Brain microvascular endothelial cell (primary cell): ENCODE results near the gene ETS2.

Experiments used
- DNase-seq: peaks from one replicate; pipeline ENCODE4 v3.0.0-alpha.2; 2020
- H3K27ac ChIP-seq: fragments of 250-450 bp; sonication (Bioruptor Pico); 2 replicates; pipeline ENCODE4 v1.5.1; 2020; ENCODE audit warnings: mild to moderate bottlenecking, moderate library complexity
- H3K27me3 ChIP-seq: fragments of 250-450 bp; sonication (Bioruptor Pico); replicated peaks from 2 replicates; pipeline ENCODE4 v1.5.1; 2020; ENCODE audit warnings: mild to moderate bottlenecking
- H3K36me3 ChIP-seq: fragments of 250-450 bp; sonication (Bioruptor Pico); replicated peaks from 2 replicates; pipeline ENCODE4 v1.5.1; 2020; ENCODE audit warnings: mild to moderate bottlenecking
- H3K4me3 ChIP-seq: 2 replicates; pipeline ENCODE4 v1.5.1; 2011; ENCODE audit warnings: low read depth, mild to moderate bottlenecking, control low read depth, low read length, moderate library complexity
- in situ Hi-C: cut with HindIII; loops from 2 replicates; pipeline ENCODE4 v1.10.0; 2017; ENCODE audit warnings: low sequenced_read_pairs, low pct_ligation_motif_present
- TF ChIP-seq, protein P1 (sequence below): IDR thresholded peaks from 2 replicates; pipeline ENCODE4 v1.5.1; 2011; ENCODE audit warnings: low read depth, mild to moderate bottlenecking, moderate library complexity, low read length, control low read depth, inconsistent platforms; ENCODE audit errors: missing control alignments

The ETS2 gene

DNA sequence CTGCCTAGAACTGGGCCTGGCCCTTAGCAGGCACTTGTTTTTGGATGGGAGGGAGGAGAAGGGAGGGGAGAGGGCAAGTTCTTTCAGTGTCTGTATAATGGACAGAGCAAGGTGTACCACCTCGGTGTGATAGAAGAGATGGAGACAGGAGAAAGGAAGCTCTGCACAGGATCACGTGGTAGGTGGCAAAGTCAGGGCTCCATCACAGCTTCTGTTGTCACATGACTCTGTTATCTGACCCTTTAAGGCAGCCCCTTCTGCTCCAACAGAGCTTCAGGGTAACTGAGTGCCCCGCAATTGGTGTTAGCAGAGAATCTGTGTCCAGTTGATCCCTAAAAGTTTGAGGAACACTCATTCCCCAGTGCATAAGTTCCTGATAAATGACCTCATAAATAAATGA, 16.5 kb upstream of the ETS2 start:
- DNase-seq: no peak
- no peaks in the 10 kb centered on the region for H3K36me3 ChIP-seq
- no peaks in the 10 kb centered on the region for H3K27me3 ChIP-seq
- in situ Hi-C loops: no loop called here
- TF ChIP-seq, protein P1, sequence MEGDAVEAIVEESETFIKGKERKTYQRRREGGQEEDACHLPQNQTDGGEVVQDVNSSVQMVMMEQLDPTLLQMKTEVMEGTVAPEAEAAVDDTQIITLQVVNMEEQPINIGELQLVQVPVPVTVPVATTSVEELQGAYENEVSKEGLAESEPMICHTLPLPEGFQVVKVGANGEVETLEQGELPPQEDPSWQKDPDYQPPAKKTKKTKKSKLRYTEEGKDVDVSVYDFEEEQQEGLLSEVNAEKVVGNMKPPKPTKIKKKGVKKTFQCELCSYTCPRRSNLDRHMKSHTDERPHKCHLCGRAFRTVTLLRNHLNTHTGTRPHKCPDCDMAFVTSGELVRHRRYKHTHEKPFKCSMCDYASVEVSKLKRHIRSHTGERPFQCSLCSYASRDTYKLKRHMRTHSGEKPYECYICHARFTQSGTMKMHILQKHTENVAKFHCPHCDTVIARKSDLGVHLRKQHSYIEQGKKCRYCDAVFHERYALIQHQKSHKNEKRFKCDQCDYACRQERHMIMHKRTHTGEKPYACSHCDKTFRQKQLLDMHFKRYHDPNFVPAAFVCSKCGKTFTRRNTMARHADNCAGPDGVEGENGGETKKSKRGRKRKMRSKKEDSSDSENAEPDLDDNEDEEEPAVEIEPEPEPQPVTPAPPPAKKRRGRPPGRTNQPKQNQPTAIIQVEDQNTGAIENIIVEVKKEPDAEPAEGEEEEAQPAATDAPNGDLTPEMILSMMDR: no peak
- no peak overlapping the region for H3K4me3 ChIP-seq
- H3K27ac ChIP-seq: no peak overlapping the region

DNA sequence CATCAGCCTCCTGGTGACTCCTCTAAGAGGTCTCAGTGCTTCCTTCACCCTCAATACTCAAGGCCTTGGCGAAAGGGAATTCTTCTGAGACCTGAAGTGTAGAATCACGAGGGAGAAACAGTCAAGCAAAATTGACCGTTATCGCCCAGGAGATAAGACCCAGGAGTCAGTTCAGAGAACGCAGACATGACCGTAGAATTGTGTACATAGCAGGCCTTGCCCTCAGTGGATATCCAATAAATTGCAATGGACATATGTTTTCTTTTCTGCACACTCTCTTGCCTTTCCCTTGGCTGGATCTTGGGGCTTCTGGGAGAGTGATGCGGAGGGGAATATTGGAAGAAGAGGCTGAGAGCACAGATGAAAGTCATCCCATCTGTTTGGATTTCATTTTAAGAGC, 15.7 kb upstream of the ETS2 start:
- in situ Hi-C loops: no loop called here
- no peak for DNase-seq
- H3K36me3 ChIP-seq: no peaks in the 10 kb centered on the region
- no peaks in the 10 kb centered on the region for H3K27me3 ChIP-seq
- TF ChIP-seq, protein P1: no peak
- H3K4me3 ChIP-seq: no peak overlapping the region
- no peak overlapping the region for H3K27ac ChIP-seq

DNA sequence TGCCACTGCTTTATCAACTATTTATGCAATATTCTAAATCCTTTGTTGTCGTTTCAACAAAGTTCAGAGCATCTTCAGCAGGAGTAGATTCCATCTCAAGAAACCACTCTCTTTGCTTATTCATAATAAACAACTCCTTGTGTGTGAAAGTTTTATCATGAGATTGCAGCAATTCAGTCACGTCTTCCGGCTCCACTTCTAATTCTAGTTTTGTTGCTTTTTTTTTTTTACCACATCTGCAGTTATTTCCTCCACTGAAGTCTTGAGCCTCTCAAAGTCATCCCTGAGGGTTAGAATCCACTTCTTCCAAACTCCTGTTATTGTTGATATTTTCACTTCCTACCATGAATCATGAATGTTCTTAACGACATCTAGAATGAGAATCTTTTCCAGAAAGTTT, 14.8 kb upstream of the ETS2 start:
- Histone ChIP-seq H3K27ac (no peak overlapping the region), H3K27me3 (no peaks in the 10 kb centered on the region), H3K4me3 (no peak overlapping the region), H3K36me3 (no peaks in the 10 kb centered on the region)
- in situ Hi-C loops: no loop called here
- TF ChIP-seq, protein P1: no peak
- DNase-seq: no peak

DNA sequence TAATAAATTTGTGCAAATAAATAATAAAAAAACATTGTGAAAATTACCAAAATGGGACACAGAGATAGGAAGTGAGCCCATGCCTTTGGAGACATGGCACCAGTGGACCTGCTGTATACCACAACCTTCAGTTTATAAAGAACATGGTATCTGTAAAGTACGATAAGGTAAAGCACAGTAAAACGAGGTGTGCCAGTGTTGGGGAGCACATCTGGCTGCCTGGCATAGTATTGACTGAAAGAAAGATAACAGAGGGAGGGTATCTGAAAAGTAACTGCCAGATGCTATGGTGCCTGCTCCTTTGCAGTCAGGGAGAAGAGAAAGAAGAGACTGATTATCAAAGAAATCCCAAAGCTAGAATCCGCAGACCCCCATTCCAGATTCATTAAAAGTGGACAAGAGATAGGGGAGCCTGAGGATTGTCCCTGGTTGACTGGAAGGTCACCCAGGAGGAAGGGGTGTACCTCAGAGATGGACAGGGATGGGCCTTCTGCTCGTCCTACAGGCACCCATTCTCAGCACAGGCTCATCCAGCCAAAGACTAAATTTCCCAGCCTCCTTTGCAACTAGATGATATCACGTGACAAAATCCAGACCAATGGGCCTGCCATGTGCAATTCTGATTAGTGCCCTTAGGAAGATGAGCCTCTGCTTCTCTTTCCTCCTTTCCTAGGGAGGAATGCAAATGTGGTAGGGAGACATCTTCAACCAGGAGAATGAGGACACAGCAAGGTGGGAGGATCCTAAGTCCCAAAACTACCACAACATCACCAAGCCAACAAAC, 12.9 kb upstream of the ETS2 start:
- Histone ChIP-seq H3K36me3 (no peaks in the 10 kb centered on the region), H3K27me3 (no peaks in the 10 kb centered on the region), H3K27ac (no peak overlapping the region), H3K4me3 (no peak overlapping the region)
- TF ChIP-seq, protein P1: no peak
- no peak for DNase-seq
- in situ Hi-C loops: no loop called here

DNA sequence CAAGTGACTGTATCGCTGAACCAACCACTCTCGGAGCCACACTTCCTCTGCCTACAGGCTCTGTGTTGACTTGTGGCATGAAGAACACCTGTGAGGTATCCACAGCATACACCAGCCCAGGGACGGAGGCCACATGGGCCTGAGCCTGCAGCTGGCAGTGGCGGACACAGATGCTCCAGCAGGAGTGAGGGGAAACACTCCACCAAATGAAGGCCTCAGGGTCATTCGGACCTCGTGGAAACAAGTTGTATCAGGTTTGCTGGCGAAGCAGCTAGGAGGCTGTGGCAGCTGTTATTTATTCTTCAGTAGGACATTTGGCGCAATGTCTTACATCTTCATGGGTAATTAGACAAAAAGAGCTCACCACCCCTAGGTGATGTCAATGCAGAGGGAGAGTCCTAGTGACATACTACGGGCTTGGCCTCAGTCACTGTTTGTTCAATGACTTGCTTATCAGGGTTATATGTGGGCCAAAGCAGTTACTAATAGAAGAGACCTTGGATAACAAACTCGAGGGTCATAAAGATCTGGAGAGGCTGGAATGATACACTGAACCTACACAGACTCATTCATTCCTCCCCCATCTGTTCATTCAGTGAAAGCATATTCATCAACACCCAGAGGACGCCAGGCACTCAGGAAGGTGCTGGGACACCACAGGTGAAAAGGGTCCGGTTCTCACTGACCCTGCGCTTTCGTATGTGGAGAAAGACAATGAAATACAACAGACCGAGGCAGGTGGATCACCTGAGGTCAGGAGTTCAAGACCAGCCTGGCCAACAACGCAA, 11.6 kb upstream of the ETS2 start:
- in situ Hi-C loops: no loop called here
- TF ChIP-seq, protein P1: no peak
- no peak overlapping the region for H3K4me3 ChIP-seq
- no peak for DNase-seq
- no peaks in the 10 kb centered on the region for H3K27me3 ChIP-seq
- no peaks in the 10 kb centered on the region for H3K36me3 ChIP-seq
- H3K27ac ChIP-seq: no peak overlapping the region
